ENCODE results near the gene GAMT.
A peak's percentile ranks its signal among the peaks of the same experiment; 100 is the strongest.

Gene GAMT

DNA sequence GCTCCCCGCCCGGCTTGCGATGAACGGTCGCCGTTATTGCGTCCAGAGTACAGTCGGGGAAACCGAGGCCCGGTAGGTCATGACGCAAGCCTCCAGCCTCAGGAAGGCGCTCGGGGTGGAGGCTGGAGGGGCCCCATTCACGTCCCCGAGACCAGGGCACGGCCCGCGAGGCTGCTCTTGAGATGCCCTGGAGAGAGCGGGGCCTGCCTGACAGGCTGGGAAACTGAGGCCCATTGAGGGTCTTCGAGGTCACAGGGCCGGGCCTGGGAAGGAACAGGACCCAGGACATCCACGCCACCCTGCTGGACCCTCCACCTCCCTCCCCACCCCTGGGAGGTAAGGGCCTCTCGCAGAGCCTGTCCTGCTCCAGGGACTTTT, 17.3 kb downstream of the GAMT start:
- DNase-seq (ENCODE audit: low spot score): no peak

- DNase-seq (ENCODE audit: low spot score): peak; percentile 87
Measured at GRCh38 chr19:1383312-1384084, 17.8 kb downstream of the GAMT start, which contains the start of gene NDUFS7. TSS of gene NDUFS7 (plus strand) at chr19:1383907. CDS start at chr19:1383927, 20 bp downstream.

DNA sequence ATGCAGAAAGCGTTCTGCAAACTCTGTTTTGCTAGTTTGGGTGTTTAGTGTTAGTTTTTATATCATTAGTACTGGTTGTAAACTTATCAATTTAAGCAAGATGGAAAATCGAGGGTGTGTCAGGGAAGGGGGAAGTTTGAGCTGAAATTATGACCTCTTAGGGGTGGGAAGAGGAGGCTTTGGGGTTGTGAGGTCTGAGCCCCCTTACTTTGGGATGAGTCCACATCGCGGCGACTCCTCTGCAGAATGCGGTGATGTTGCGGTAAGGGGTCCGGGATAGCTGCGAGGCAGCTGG, 18.4 kb downstream of the GAMT start:
- DNase-seq (ENCODE audit: low spot score): no peak

GRCh38 chr19:1382250-1382649, 19.1 kb downstream of the GAMT start:
- no peak for DNase-seq (ENCODE audit: low spot score)

- DNase-seq (ENCODE audit: low spot score): no peak
Measured at GRCh38 chr19:1379961-1380489, 21.3 kb downstream of the GAMT start.

DNA sequence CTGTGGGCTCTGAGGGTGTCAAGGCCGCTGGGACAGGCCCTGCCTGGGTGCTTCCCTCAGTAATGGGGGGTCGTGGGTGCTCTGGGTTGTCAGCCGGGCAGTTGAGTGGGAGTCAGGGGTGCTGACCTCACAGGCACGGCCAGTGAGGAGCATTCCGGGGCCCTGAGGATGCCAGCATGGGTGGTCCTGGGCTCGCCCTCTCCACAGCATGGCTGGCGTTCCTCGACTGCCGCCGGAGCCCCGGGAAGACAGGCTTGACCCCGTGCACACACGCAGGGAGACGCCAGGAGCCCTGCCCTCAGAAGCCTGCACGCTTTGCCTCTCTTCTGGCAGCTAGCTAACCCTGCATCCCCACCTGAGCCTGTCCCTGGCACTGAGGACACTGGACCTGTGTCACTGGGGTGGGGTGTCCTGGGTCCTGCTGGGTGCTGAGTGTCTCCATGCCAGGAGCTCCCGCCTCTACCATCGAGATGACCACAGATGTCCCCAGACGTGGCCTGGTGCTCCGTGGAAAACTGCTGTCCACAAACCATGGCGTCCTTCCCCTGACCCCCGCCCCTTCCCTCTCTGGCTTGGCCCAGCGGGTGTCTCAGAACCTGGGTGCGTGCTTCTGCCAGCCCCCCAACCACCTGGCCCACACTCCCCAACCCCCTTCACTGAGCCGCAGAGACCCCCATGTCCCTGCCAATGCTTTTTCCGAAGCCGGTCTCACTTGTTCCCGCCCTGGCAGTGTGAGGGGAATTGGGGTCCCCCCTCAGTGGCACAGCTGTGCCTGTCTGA, 22.0 kb downstream of the GAMT start:
- no peak for DNase-seq (ENCODE audit: low spot score)

GRCh38 chr19:1377965-1378785, 23.2 kb downstream of the GAMT start:
- no peak for DNase-seq (ENCODE audit: low spot score)

DNA sequence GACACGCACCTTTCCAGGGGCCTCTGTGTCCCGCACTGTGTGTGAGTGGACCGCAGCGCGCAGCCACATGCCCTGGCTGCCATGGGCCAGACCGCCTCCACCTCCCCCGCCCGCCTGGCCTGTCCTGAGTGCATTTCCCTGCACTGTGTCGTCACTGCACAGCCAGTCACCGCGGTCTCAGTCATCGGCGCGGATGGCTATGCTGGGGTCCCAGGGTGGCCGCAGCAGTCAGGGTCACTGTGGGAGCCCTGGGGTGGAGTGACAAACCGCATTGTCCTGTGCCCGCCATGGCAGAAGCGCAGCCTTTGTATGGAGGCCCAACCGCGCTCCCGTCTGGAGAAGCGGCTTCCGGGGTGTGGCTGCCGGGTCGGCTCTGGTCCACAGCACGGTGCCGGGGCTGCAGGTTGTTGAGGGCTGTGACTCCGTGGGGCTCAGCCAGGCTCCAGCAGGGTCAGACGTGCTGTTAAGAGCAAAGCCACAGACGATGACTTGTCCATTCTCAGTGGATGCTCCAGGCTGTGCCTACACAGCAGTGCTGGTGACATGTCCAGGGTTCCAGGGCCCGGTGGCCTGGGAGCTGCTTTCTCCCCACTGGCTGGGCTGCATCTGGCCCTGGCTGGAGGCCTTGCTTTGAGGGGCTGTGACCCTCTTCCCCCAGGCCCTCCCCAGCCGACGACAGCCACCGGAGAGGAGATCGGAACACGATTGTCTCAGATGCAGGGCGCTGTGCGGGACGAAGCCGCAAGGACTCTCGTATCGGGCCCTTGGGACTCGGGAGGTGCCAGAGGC, 24.0 kb downstream of the GAMT start:
- no peak for DNase-seq (ENCODE audit: low spot score)

- no peak for DNase-seq (ENCODE audit: low spot score)
Measured at GRCh38 chr19:1376415-1376805, 24.9 kb downstream of the GAMT start.

- DNase-seq (ENCODE audit: low spot score): no peak
Measured at GRCh38 chr19:1374250-1374577, 27.1 kb downstream of the GAMT start.

DNA sequence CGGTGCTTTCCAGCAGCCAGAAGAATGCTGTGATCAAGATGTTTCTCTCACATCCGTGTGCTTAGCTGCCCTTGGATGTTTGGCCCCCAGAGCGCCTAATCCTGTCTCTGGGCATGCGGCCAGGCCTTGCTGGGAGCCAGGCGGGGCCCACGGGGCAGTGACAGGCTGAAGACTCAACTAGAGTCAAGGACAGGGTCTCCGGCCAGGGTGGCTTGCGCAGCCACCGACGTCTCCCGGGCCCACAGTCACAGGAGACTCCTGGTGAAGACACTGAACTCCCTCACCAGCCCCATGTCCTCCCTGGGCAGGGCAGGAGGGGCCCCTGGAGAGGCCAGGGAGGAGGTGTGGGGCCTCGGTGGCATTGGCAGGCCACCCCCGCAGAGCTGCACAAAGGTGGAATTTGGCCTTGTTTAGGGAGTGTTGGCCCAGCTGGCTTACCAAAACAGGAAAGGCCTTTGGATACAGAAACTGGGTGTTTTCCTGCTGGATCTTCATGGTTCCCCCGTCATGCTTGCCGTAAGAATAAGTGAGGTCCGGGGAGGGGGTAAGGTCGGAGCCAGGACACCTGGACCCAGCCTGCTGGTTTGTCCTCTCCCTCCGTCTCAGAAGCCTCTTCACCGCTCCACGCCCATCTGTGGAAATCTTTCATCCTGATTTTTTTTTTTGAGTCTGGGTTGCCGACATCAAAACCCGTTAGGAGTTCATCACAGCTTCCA, 27.6 kb downstream of the GAMT start:
- no peak for DNase-seq (ENCODE audit: low spot score)

- no peak for DNase-seq (ENCODE audit: low spot score)
Measured at GRCh38 chr19:1373042-1373533, 28.3 kb downstream of the GAMT start.

DNA sequence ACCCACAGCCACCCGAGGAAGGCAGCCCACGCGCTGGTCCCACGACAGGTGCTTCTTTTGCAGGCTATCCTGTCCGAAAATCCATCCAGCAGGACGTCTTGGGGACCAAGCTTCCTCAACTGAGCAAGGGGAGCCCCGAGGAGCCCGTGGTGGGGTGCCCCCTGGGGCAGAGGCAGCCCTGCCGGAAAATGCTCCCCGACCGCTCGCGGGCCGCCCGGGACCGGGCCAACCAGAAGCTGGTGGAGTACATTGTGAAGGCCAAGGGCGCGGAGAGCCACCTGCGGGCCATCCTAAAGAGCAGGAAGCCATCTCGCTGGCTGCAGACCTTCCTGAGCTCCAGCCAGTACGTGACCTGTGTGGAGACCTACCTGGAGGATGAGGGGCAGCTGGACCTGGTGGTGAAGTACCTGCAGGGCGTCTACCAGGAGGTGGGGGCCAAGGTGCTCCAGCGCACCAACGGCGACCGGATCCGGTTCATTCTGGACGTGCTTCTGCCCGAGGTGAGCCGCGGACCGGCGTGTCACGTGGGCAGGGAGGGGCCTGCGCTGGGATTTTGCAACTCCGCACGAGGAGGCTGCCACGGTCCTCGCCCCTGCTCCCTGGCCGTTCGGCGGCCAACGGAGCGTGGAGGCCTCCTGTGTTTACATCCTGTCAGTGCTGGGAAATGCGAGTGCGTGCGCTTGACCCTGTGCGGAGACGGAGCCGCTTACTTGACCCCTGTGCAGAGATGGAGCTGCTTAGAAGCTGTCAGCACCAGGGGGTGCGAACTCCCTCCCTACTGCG, 30.6 kb downstream of the GAMT start:
- no peak for DNase-seq (ENCODE audit: low spot score)

DNA sequence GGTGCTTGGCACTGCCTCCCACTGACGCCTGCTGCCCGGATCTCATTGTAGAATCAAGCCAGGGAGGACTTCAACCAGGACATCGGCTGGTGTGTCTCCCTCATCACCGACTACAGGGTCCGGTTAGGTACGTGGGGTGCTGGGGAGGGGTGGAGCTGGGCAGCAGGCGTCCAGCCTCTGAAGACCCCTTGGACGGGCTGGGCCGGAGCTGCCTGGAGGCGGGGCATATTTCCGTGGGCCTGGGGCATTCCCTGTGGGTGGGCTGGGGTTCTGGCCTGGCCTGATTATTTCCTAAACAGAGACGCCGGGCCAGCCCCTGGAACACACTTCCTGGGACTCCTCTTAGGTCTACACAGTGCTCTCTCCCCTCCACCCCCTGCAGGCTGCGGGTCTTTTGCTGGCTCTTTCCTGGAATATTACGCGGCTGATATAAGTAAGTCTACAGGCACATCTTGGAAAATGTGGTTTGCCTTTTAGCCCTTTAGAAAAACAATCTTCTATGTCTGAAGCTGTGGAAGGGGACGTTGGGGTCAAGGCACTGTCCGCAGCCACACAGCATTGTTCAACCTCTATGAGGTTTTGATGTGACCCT, 32.0 kb downstream of the GAMT start:
- DNase-seq (ENCODE audit: low spot score): no peak

DNA sequence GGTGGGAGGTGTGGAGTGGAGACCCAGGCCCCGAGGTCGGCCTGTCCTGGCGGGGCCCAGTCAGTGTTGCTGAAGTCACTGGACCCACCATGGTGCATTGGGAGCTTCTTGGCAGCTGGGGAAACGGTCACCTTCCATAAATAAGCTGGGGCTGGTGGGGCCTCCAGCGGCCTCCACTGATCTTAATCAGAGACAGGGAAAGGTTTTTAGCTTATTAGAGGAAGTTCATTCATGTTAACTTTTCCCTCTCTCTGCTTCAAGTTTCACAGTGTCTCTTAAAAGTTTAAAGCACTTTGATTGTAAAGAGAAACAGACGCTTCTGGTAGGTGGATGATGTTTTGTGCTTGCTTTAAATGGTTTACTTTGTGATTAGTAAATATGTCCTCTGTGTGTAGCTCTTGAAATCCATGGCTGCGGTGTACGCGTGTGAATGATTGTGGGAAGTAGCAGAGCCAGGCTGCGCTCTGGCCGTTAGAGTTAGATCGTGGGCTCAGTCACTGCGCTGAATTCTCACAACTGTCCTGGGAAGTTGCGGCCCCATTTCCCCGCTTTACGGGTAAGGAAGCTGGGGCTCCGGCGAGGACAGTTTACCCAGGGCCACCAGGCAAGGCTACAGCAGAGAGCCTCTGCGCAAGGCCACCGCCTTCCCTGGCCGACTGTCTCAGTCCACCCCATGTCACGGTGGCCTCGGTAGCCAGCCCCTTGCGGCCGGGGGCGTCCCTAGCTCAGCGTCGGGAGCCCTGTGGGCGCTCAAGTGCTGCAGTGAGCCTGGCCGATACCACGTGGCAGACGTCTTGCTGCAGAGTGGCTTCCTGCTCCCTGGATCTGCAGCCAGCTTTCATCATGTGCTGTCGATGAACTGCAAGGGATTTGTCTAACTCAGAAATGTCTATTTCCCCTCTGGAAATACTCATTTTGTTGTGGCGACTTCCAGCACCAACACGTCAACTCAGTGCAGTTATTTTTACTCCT, 34.2 kb downstream of the GAMT start:
- no peak for DNase-seq (ENCODE audit: low spot score)

- DNase-seq (ENCODE audit: low spot score): no peak
Measured at GRCh38 chr19:1366296-1366695, 35.0 kb downstream of the GAMT start.

DNA sequence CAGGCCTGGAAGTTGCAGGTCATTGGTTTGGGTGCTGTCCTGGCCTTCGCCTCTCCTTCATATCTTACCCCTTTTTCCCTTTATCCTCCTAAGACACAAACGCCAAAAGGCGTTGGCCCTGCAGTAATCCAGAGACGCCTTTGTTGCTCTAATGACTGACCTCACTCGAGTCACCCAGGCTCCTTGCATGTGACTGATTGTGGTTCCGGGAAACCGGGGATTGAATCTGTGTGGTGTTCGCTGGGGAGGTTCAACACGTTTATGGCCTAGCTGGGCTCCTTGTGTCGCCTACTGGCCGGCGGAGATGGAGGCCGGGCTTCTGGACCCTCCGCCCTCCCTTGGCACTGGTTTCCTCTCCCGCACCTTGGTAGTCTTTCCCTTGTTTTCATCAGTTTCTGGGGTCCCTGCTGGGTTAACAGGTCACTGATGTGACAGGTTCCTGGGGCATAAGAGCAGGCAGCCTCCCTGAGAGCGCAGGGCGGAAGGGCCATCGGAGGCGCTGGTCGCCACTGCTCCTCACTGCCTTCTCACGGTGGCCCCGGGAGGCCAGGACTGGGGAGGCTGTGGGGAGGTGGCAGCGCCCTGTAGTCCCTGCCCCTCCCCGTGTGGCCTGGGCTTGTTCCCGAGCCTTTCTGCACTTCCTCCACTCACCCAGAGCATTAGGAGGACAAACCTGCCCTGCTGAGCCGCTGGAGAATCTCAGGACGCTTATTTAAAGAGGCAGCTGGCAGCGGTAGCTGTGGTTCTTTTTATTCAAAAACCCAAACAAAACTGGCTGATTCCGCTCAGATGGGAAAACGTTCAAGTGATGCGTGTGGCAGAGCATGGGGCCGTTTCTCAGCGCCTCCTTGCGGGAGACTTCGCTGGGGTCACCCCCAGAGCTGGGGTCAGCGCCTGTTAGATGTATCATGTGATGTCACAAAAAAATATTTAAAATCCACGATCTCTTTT, 35.7 kb downstream of the GAMT start:
- DNase-seq (ENCODE audit: low spot score): no peak
